Measurements from ENCODE around the gene SHE.

Gene SHE

GRCh38 chr1:154434346-154435085 is 67.7 kb downstream of the SHE start:
- Mint-ChIP-seq H3K36me3 (ENCODE audit: low read depth) (no peaks in the 10 kb centered on the region), H3K27ac (peak overlapping the region in 2 of 3 experiments; percentile 66 to 79), H3K9me3 (no peaks in the 10 kb centered on the region), H3K27me3 (ENCODE audit: low read depth) (no peaks in the 10 kb centered on the region), H3K4me3 (no peak overlapping the region), H3K4me1 (peaks cover 34% of the 10 kb centered on the region)
- no peak for TF ChIP-seq CTCF (IDR thresholded peaks at IDR 0.05; ENCODE audit: unreplicated experiment in 3 of 3)

- TF ChIP-seq CTCF (IDR thresholded peaks at IDR 0.05; ENCODE audit: unreplicated experiment in 3 of 3): no peak
- no peak overlapping the region for H3K4me3 Mint-ChIP-seq
- H3K9me3 Mint-ChIP-seq: no peaks in the 10 kb centered on the region
- peaks cover 35% of the 10 kb centered on the region for H3K4me1 Mint-ChIP-seq
- H3K27ac Mint-ChIP-seq: peak overlapping the region in 1 of 3 experiments; percentile 43
- H3K36me3 Mint-ChIP-seq (ENCODE audit: low read depth): no peaks in the 10 kb centered on the region
- H3K27me3 Mint-ChIP-seq (ENCODE audit: low read depth): no peaks in the 10 kb centered on the region
Measured at GRCh38 chr1:154433161-154433764, 68.9 kb downstream of the SHE start.

- no peaks in the 10 kb centered on the region for H3K36me3 Mint-ChIP-seq (ENCODE audit: low read depth)
- peaks cover 47% of the 10 kb centered on the region for H3K4me1 Mint-ChIP-seq
- peak overlapping the region in 1 of 3 experiments; percentile 13 for H3K4me3 Mint-ChIP-seq
- peak overlapping the region in 2 of 3 experiments; percentile 50 to 68 for H3K27ac Mint-ChIP-seq
- no peaks in the 10 kb centered on the region for H3K9me3 Mint-ChIP-seq
- peaks cover 4% of the 10 kb centered on the region for H3K27me3 Mint-ChIP-seq (ENCODE audit: low read depth)
- TF ChIP-seq CTCF (IDR thresholded peaks at IDR 0.05; ENCODE audit: unreplicated experiment in 3 of 3): no peak
Measured at GRCh38 chr1:154431586-154432373, 70.4 kb downstream of the SHE start.

- H3K4me3 Mint-ChIP-seq: no peak overlapping the region
- no peaks in the 10 kb centered on the region for H3K36me3 Mint-ChIP-seq (ENCODE audit: low read depth)
- H3K27me3 Mint-ChIP-seq (ENCODE audit: low read depth): peaks cover 4% of the 10 kb centered on the region
- no peak for TF ChIP-seq CTCF (IDR thresholded peaks at IDR 0.05; ENCODE audit: unreplicated experiment in 3 of 3)
- peaks cover 47% of the 10 kb centered on the region for H3K4me1 Mint-ChIP-seq
- H3K27ac Mint-ChIP-seq: peak overlapping the region in 2 of 3 experiments; percentile 74 to 86
- no peaks in the 10 kb centered on the region for H3K9me3 Mint-ChIP-seq
Measured at GRCh38 chr1:154430903-154431302, 71.3 kb downstream of the SHE start.

GRCh38 chr1:154429841-154430611 is 72.2 kb downstream of the SHE start:
- no peaks in the 10 kb centered on the region for H3K9me3 Mint-ChIP-seq
- H3K4me3 Mint-ChIP-seq: no peak overlapping the region
- no peak for TF ChIP-seq CTCF (IDR thresholded peaks at IDR 0.05; ENCODE audit: unreplicated experiment in 3 of 3)
- peaks cover 50% of the 10 kb centered on the region for H3K4me1 Mint-ChIP-seq
- peaks cover 6% of the 10 kb centered on the region for H3K27me3 Mint-ChIP-seq (ENCODE audit: low read depth)
- H3K36me3 Mint-ChIP-seq (ENCODE audit: low read depth): no peaks in the 10 kb centered on the region
- H3K27ac Mint-ChIP-seq: peak overlapping the region in 2 of 3 experiments; percentile 74 to 86

Measured in nephron (organoid).